Measurements from ENCODE around the gene ZFP82.

Gene ZFP82

DNA sequence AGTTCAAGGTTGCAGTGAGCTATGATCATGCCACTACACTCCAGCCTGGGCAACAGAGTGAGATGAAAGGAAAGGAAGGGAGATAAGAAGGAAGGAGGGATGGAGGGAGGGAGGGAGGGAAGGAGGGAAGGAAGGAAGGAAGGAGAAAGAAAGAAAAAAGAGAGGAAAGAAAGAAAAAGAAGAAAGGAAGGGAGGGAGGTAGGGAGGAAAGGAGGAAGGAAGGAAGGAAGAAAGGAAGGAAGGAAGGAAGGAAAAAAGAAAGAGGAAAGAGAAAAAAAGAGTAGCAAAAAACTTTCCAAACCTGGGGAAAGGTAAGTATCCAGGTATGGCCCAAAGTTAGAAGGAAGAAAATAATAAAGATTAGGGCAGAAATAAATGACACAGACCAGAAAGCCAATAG, 46.6 kb downstream of the ZFP82 start:
- DNase-seq, result no peak

DNA sequence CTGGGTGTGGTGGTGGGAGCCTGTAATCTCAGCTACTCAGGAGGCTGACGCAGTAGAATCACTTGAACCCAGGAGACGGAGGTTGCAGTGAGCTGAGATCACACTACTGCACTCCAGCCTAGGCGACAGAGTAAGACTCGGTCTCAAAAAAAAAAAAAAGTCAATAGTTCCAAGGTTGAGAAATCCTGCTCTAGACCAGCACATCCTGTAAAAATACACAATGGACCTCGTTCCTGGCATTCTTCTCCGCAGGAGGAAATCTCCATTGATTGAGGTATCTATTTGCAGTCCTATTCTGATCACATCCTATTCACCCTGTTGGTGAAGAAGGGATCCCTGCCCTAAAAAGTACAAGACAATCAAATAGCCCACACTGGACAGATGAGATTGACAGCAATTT, 54.6 kb downstream of the ZFP82 start:
- no peak for DNase-seq

Measured in midbrain (tissue), 1 donor.